GM19023 (cell line): Measurements from ENCODE around the gene CLDN15.
"Not testable (repeated sequence)": the region's sequence is repeated elsewhere in the genome, so short reads cannot be mapped to it uniquely, and the experiment has no call there.

Source experiments
- ATAC-seq: cut with Tn5 transposase; IDR thresholded peaks from one replicate; pipeline ENCODE4 v1.9.1; 2021; ENCODE audit warnings: mild to moderate bottlenecking, moderate library complexity; ENCODE audit not compliant: unreplicated experiment

Gene CLDN15

DNA sequence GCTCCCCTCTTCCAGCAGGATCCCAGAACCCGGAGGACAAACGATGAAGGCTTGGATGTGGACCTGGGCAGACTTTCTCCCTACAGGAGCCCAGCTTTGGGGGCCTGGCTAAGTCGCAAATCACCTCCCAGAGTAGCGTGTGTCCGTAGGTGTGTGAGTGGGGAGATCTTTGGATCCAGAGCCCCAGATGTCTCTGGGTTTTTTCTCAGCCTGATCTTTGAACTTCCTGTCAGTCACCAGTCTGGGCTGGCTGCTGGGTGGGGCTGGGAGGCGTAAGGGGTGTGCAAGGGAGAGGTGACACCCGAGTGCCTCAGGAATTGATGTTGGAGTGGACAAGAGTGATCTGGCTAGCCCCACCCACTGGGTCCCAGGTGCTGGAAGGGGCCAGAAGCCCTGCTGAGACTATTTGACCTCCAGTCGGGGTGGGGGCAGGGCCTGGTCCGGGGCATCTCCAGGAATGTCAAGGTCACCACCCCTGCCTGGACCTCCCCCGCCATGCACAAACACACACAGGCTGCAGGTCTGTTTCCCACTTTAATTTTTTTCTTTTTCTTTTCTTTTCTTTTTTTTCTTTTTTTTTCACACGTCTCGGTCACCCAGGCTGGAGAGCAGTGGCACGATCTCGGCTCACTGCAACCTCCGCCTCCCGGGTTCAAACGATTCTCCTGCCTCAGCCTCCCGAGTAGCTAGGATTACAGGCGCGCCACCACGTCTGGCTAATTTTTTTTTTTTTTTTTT lies 36.6 kb downstream of the CLDN15 start, which contains the start of gene MOGAT3:
TSS of gene MOGAT3 (minus strand) at position 175 of the 738 bp plus-strand sequence. CDS start 182 bp downstream, outside the sequence.
- no peak for ATAC-seq

DNA sequence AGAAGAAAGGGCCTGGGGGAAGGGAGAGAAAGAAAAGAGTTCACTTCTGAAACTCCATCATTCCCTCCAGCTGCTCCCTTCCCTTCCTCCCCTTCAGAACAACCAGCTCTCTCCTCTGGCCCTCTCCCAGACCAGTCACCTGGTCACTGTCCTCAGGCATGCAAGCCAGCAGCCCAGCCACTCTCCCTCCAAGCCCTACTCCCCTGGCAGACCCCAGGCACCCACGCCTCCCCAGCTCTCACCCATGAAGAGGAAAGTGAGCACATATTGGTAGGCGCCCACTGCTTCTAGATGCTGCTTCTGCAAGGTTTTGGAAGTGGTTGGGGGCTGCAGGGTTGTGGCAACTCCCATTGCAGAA lies 37.1 kb downstream of the CLDN15 start:
- no peak for ATAC-seq

DNA sequence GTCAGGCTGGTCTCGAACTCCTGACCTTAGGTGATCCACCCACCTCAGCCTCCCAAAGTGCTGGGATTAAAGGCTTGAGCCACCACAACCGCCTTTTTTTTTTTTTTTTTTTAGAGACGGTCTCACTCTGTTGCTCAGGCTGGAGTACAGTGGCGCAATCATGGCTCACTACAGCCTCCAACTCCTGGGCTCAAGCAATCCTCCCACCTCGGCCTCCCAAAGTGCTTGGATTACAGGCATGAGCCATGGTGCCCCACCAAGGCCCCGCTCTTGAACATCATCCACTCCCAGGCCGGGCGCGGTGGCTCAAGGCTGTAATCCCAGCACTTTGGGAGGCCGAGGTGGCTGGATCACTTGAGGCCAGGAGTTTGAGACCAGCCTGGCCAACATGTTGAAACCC lies 38.1 kb downstream of the CLDN15 start:
- ATAC-seq, result not testable (repeated sequence)

DNA sequence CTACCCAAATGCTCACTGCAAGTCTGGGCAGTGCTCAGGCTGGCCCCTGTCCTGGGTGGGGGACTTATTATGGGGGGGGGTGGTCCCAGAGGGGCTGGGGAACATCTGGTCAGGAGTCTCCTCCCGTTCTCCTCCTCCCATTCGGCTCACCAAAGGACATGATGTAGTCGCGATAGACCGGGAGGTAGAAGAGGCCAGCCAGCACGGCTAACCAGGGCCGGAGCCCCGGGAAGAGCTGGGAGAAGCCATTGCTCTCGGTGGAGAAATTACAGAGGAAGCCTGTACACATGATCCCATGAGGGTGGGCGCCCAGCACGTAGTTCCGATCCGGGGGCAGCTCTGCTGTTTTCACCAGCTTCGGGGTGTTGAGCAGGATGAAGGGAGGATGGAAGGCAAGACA lies 39.1 kb downstream of the CLDN15 start:
- no peak for ATAC-seq

DNA sequence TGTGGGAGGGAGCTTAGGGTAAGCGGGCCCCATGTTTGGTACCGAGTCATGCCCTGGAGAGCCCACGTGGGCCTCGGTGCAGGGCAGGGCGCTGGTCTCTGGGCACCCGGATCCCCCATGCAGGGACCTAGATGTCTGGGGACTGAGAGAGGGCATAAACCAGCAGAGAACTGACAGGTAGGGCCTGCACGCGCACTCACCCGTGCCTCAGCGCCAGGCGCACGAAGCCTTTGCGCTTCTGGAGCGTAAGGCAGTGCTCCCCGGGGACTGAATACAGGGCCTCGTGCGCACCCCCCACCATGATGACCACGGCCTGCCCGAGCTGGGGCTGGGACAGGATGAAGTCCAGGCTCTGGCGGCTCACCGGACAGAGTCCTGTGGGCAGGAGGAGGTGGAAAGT lies 39.6 kb downstream of the CLDN15 start:
- ATAC-seq, result no peak

DNA sequence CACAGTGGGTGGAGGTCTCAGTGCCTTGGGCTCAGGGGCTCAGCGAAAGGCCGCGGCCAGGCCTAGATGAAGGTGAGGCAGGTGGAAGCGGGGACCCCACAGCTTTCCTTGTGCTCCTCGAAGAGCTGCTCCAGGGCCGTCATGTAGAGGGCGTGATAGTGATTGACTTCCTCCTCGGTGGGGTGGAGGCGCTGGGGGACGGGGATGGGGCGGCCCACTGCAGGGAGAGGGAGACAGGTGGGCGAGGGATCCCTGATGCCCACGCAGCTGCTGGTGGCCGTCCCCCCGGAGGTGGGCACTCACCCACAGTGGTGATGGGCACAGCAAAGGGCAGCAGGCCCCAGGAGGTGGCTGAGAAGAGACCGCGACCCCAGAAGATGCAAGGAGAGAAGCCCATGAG lies 41.7 kb downstream of the CLDN15 start:
- no peak for ATAC-seq

DNA sequence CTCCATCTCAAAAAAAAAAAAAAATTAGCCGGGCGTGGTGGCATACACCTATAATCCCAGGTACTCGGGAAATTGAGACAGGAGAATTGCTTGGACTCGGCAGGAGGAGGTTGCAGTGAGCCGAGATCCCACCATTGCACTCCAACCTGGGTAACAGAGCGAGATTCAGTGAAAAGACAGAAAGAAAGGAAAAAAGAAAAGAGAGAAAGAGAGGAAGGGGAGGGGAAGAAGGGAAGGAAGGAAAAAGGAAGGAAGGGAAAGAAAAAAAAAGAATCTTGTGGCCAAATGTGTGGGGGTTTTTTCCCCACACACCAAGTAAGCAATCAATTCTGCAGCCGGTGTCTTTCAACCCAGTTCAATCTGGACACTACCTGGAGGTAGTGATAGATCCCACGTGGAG lies 48.5 kb downstream of the CLDN15 start:
- ATAC-seq, result no peak

DNA sequence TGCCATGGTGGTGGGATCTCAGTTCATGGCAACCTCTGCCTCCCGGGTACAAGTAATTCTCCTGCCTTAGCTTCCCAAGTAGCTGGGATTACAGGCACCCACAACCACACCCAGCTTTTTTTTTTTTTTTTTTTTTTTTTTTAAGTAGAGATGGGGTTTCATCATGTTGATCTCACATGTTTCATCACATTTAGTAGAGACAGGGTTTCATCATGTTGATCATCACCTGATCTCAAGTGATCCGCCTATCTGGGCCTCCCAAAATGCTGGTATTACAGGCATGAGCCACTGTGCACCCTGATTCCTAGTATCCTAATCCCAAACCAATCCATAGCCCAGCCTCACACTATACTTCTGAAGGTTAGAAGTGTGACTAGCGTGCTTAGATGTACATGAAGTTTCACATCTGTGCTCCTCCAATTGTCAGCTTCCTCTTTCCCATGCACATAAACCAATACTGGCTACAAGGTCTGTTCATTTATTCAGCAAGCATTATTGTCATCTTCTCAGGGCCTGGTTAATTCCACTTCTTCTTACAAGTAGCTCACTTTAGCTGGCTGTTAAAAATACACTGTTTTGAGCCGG lies 50.7 kb downstream of the CLDN15 start:
- no peak for ATAC-seq

DNA sequence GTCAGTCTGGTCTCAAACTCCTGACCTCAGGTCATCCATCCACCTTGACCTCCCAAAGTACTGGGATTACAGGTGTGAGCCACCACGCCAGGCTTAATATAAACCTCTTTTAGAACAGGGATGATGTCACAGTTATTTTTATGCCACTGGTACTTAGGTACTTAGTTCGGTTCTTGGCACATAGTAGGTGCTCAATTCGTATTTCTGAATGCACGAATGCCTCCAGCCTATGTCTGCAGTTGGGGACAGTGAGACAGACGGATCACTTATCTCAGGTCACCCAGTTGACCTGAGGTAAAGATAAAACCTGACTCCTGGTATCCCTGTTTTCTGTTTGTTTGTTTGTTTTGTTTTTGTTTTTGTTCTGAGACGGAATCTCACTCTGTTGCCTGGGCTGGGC lies 51.4 kb downstream of the CLDN15 start:
- no peak for ATAC-seq

DNA sequence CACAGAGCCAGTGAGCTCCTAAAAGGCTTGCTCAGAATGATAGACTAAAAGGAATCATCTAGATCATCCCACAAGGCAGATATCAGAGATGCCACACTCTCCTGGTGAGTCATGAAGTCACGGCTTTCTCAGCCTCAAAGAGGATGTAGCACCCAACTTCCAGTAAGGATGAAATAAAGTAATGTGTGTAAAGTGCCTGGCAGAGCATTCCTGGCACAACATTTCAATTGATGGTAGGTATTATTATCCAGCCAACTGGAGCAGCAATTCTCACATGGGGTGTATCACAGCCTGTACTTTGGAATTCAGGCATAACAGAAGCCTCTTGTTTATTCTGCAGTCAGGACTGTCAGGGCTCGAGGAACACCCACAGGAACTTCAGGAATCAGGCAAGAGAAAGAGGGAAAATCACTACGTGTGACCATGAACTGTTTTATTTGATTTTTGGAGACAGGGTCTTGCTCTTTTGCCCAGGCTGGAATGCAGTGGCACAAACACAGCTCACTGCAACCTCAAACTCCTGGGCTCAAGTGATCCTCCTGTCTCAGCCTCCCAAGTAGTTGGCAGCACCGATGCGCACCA lies 52.3 kb downstream of the CLDN15 start:
- no peak for ATAC-seq
